SHP77 treated with DMSO at 0.1 percent for 48 hours (cell line): ENCODE results near the gene DUSP15.

Experiments used
- DNase-seq: peaks from one replicate; lab custom pipeline; 2025; lab: John Stamatoyannopoulos, UW

DUSP15 gene

DNA sequence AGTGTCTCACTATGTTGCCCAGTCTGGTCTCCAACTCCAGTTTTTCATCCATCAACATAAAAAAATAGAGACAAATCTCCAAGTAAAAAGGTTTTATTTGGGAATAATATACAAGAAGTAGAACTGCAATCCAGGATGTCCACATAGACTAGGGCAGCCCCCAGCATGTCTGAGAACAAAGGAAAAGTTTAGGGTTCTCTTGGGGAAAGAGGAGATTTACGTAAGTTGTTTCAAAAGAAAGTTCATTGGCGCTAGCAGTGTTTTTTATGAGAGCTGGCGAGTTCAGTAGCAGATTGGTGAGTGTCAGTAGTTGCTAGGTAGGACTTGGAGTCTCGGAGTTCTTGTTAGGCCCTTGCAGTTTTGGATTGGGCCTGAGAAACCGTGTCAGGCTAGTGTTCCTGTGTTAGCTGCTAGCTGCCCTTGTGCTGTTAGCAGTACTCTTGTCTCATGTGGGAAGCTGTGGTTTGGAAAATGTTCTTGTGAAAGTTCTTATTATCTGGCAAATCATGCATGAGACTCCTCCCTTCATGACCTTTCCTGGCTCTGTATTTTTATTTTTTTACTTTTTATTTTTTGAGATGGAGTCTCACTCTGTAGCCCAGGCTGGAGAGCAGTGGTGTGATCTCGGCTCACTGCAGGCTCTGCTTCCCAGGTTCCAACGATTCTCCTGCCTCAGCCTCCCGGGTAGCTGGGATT is 24.8 kb upstream of the DUSP15 start:
- no peak for DNase-seq

DNA sequence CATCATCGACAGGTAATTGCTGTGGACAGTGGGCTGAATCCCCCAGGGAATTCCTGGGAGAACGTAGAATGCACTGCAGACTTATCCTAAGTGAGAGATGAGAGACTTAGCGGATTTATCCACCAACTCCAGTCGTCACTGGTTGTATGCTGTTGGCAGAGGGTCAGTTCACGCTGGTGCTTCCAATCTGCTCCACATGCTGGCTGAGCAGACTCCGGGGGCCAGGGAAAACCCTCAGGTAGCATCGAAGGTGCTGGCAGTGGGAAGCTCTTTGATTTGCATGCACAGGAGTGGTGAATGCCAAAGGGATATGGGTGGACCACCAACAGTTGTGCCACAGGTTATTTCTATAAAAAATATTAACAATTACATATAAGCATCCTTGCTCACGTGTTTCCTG is 20.3 kb upstream of the DUSP15 start:
- DNase-seq: no peak

- no peak for DNase-seq
Observed at GRCh38 chr20:31883829-31884228, 13.5 kb upstream of the DUSP15 start.

- DNase-seq: no peak
Observed at GRCh38 chr20:31881945-31882344, 11.6 kb upstream of the DUSP15 start.

GRCh38 chr20:31879143-31879987 is 9.0 kb upstream of the DUSP15 start:
- peak; percentile 84 for DNase-seq

GRCh38 chr20:31877684-31878083 is 7.4 kb upstream of the DUSP15 start:
- no peak for DNase-seq

DNA sequence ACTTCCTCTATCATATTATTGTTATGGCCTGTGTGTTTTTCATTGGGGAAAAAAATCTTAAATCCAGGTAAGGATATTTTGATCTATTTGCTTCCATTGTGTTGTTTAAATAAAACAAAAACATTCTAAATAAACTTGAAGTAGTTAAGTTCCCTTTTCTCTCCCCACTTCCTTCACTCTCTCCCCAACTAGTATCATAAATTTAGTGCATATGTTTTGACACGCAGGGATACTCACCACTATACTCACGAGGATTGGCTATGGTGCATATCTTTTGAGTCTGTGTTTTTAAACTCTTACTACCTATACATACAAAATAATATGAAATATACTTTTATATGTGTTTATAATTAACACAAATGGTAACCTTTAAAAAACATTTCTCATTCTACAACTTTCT is 5.3 kb upstream of the DUSP15 start:
- no peak for DNase-seq

GRCh38 chr20:31872406-31872805 is 2.1 kb upstream of the DUSP15 start:
- no peak for DNase-seq

- DNase-seq: no peak
Observed at GRCh38 chr20:31871618-31871954, 1.3 kb upstream of the DUSP15 start.

GRCh38 chr20:31870726-31871617 is 645 bp upstream of the DUSP15 start:
- DNase-seq: no peak

DNA sequence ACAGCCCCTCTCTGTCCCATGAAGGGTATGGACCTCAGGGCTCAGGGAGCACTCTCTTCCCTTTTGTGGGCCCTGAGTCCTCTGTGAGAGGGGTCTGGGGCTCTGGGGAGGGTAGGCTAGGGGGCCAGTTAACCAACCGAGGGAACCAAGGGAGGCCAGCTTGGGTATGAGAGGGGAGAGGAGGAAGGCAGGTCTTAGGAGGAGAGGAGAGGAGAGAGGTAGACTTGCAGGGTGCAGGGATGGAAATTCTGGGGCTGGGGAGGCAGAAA is 720 bp downstream of the DUSP15 start:
- DNase-seq: no peak

- DNase-seq: no peak
Observed at GRCh38 chr20:31868853-31869672, 1.3 kb downstream of the DUSP15 start.

- no peak for DNase-seq
Observed at GRCh38 chr20:31866221-31866620, 4.1 kb downstream of the DUSP15 start.

GRCh38 chr20:31864521-31865400 is 5.6 kb downstream of the DUSP15 start:
- DNase-seq: no peak

- DNase-seq: no peak
Observed at GRCh38 chr20:31863296-31864085, 6.8 kb downstream of the DUSP15 start.

DNA sequence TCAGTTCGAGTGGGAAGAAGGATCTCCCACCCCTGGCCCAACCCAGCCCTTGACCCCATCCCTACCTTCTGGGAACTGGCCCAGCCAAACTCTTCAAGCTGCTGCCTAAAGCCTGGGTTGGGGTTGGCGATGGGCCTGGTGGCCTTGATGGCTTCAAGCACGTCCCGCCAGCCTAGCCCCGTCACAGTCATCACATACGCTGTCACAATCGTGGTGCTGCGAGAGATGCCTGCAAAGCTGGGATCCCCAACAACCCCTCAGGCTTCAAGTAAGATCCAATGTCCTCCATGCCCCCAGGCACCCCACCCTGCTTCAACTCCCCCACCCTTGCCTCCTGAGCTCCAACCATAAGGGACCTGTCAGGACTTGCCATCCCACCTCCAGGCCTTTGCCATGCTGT is 7.8 kb downstream of the DUSP15 start:
- no peak for DNase-seq

GRCh38 chr20:31862157-31862470 is 8.2 kb downstream of the DUSP15 start:
- DNase-seq: no peak

DNA sequence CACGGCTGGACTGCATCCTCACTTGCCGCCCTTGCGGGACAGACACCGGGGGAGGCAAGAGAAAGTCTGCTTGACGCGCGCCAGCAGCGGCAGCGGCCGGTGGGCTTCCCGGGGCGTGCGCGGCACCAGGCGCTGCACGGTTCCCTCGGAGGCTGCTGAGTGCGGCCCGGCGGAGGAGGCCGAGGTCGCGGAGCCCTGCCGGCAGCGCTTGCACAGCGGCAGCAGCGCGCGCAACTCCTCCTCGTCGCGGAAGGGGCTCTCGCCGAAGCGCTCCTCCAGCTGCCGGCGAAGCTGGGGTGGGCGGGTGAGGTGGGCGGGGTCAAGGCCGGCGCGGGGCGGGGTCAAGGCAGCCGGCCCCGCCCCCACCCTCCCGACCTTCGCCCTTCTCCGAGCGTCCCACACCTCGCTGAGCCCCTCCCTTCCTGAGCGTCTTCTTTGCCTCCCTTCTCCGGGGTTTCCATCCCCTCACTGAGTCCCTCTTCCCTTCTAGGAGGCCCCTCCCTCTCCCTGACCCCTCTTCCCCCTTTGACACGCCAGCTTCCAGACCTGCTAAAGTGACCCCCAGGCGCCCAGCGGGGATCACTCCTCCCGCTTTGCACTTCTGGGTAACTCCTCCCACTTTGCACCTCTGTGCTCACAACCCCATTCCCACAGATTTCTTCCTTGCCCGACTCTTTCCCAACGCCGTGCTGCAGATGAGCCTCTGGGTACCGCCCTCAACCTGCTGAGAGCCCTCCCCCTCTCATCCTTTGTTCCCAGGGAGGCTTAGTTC is 8.8 kb downstream of the DUSP15 start:
- DNase-seq: peak; percentile 33

DNA sequence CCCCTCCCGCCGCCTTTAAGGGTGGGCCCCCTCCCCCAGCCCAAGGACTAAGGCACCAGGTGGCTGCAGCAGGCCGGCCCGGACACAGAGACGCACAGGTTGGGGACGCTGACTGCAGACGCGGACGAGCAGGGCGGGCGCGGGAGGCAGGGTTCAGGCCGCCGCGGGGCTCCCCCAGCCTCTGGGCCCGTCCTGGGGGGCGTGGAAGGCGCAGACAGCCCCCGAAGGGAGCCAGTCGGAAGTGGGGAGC is 9.3 kb downstream of the DUSP15 start:
- DNase-seq: no peak
